Effector memory CD4-positive, alpha-beta T cell (primary cell): ENCODE data around the gene DCAF10.
"Not testable (repeated sequence)": the region's sequence is repeated elsewhere in the genome, so short reads cannot be mapped to it uniquely, and the experiment has no call there.

Experiments used
- DNase-seq, 3 donors: peaks; one replicate each; pipeline ENCODE4 v3.0.0-alpha.2; 2020
- H3K27ac ChIP-seq: 2 replicates; pipeline ENCODE4 v1.7.0; 2013; ENCODE audit warnings: mild to moderate bottlenecking, low read length, moderate library complexity; ENCODE audit not compliant: insufficient read depth, poor library complexity, severe bottlenecking
- H3K27me3 ChIP-seq: replicated peaks from 2 replicates; pipeline ENCODE4 v1.7.0; 2013; ENCODE audit warnings: mild to moderate bottlenecking, low read length; ENCODE audit not compliant: insufficient read depth, control insufficient read depth, poor library complexity, severe bottlenecking
- H3K36me3 ChIP-seq: 2 replicates; pipeline ENCODE4 v1.7.0; 2013; ENCODE audit warnings: mild to moderate bottlenecking, low read length, moderate library complexity; ENCODE audit not compliant: control insufficient read depth, insufficient read depth
- H3K4me1 ChIP-seq: 2 replicates; pipeline ENCODE4 v1.7.0; 2013; ENCODE audit warnings: low read length, mild to moderate bottlenecking; ENCODE audit not compliant: control insufficient read depth, insufficient read depth, poor library complexity, severe bottlenecking
- H3K4me3 ChIP-seq: 2 replicates; pipeline ENCODE4 v1.7.0; 2013; ENCODE audit warnings: low read length, low read depth, mild to moderate bottlenecking; ENCODE audit not compliant: insufficient read depth, poor library complexity, severe bottlenecking
- H3K9me3 ChIP-seq: 2 replicates; pipeline ENCODE4 v1.7.0; 2013; ENCODE audit warnings: mild to moderate bottlenecking, low read length, moderate library complexity; ENCODE audit not compliant: control insufficient read depth

The DCAF10 gene

GRCh38 chr9:37812773-37813379 lies 12.3 kb downstream of the DCAF10 start:
- Histone ChIP-seq H3K4me1 (no peaks in the 10 kb centered on the region), H3K27ac (no peak overlapping the region), H3K9me3 (no peaks in the 10 kb centered on the region), H3K36me3 (no peaks in the 10 kb centered on the region), H3K4me3 (no peak overlapping the region), H3K27me3 (no peaks in the 10 kb centered on the region)
- no peak for DNase-seq

- no peaks in the 10 kb centered on the region for H3K9me3 ChIP-seq
- no peak overlapping the region for H3K4me3 ChIP-seq
- H3K27ac ChIP-seq = no peak overlapping the region
- no peak for DNase-seq
- H3K27me3 ChIP-seq = no peaks in the 10 kb centered on the region
- H3K4me1 ChIP-seq = no peaks in the 10 kb centered on the region
- H3K36me3 ChIP-seq = peaks cover 15% of the 10 kb centered on the region
These were observed 18.3 kb downstream of the DCAF10 start for GRCh38 chr9:37818849-37819248.

- Histone ChIP-seq H3K4me1 (no peaks in the 10 kb centered on the region), H3K9me3 (no peaks in the 10 kb centered on the region), H3K4me3 (no peak overlapping the region), H3K27me3 (no peaks in the 10 kb centered on the region), H3K36me3 (peaks cover 18% of the 10 kb centered on the region), H3K27ac (no peak overlapping the region)
- no peak for DNase-seq
These were observed 19.5 kb downstream of the DCAF10 start for GRCh38 chr9:37820142-37820541.

- DNase-seq, H3K4me1 ChIP-seq, H3K9me3 ChIP-seq, H3K27ac ChIP-seq, H3K4me3 ChIP-seq, H3K27me3 ChIP-seq: not testable (repeated sequence)
- peaks cover 23% of the 10 kb centered on the region for H3K36me3 ChIP-seq
These were observed 24.6 kb downstream of the DCAF10 start for GRCh38 chr9:37825174-37825573.

DNA sequence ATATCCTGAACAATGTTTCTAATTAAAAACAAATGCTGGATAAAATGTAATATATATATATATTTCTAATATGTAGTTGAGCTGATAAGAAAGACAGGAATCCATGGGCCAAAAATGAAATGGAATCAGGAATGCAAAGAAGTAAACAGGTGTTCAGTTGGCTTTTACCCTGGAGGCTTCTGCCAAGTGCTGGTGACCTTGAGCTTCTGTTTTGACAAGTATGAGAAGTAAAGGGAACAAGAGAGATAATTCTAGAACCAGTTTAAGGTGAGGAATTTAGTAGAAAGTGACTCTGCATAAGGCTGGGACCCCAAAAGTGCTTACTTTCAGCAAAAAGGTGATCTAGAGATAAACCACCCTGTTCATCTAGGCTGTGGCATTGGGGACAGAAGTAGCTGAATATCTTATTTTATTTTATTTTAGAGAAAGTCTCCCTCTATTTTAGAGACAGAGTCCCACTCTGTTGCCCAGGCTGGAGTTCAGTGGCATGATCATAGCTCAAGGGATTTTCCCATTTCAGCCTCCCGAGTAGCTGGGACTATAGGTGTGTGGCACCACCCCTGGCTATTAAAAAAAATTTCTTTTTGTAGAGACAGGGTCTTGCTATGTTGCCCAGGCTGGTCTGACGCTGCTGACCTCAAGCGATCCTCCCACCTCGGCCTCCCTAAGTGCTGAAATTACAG lies 27.0 kb downstream of the DCAF10 start:
- peaks cover 15% of the 10 kb centered on the region for H3K36me3 ChIP-seq
- no peaks in the 10 kb centered on the region for H3K9me3 ChIP-seq
- no peaks in the 10 kb centered on the region for H3K4me1 ChIP-seq
- no peak for DNase-seq
- H3K4me3 ChIP-seq = no peak overlapping the region
- H3K27me3 ChIP-seq = no peaks in the 10 kb centered on the region
- no peak overlapping the region for H3K27ac ChIP-seq

DNA sequence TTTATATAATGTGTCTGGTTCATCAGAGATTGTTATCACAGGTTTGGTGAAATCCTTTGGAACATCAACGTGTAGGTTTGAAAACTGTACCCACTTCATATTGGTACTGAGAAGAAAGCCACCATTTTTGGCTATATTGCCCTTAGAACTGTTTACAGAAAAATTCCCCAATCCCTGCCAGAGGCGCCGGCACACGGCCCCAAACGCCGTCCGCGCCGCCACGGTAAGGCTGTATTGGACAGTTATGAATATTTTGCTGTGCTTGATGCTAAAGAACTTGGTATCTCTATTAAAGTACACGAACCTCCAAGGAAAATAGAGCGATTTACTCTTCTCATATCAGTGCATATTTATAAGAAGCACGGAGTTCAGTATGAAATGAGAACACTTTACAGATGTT lies 35.2 kb downstream of the DCAF10 start:
- DNase-seq = no peak
- Histone ChIP-seq H3K4me1 (no peaks in the 10 kb centered on the region), H3K9me3 (no peaks in the 10 kb centered on the region), H3K4me3 (no peak overlapping the region), H3K36me3 (no peaks in the 10 kb centered on the region), H3K27me3 (no peaks in the 10 kb centered on the region), H3K27ac (no peak overlapping the region)

- Histone ChIP-seq H3K27me3 (no peaks in the 10 kb centered on the region), H3K36me3 (no peaks in the 10 kb centered on the region), H3K4me1 (no peaks in the 10 kb centered on the region), H3K27ac (no peak overlapping the region), H3K9me3 (no peaks in the 10 kb centered on the region), H3K4me3 (no peak overlapping the region)
- DNase-seq = no peak
These were observed 35.8 kb downstream of the DCAF10 start for GRCh38 chr9:37836386-37836785.

- Histone ChIP-seq H3K27ac (no peak overlapping the region), H3K27me3 (no peaks in the 10 kb centered on the region), H3K4me1 (no peaks in the 10 kb centered on the region), H3K9me3 (no peaks in the 10 kb centered on the region), H3K4me3 (no peak overlapping the region), H3K36me3 (peaks cover 10% of the 10 kb centered on the region)
- DNase-seq = no peak
These were observed 39.2 kb downstream of the DCAF10 start for GRCh38 chr9:37839496-37840461.

- Histone ChIP-seq H3K27me3 (no peaks in the 10 kb centered on the region), H3K4me1 (no peaks in the 10 kb centered on the region), H3K4me3 (no peak overlapping the region), H3K27ac (no peak overlapping the region), H3K9me3 (no peaks in the 10 kb centered on the region), H3K36me3 (peaks cover 10% of the 10 kb centered on the region)
- DNase-seq = no peak
These were observed 40.1 kb downstream of the DCAF10 start for GRCh38 chr9:37840560-37841194.
